Activated naive CD8-positive, alpha-beta T cell treated with anti-CD3 and anti-CD28 coated beads, Interleukin-2, amount 10 ng/mL, durations not matched to agents 7 days and 5 days (primary cell): ENCODE data around the gene ANKRD10. TPM values are rescaled to one million over a fixed set of nuclear protein-coding genes. Genes with fewer than 3 reads are reported as not detected.
"Not testable (repeated sequence)": the region's sequence is repeated elsewhere in the genome, so short reads cannot be mapped to it uniquely, and the experiment has no call there.

Source experiments
- ATAC-seq: fragments of 150-1000 bp; cut with Tn5 transposase; one replicate; pipeline ENCODE4 v1.10.0; 2021; ENCODE audit warnings: low read depth, moderate library complexity
- POLR2A ChIA-PET: fragments of 350-600 bp; sonication (Branson Sonifier 250); formaldehyde crosslinking; loops from one replicate; lab custom pipeline; 2021; ENCODE audit warnings: antibody characterized with exemption; lab: Charles Lee
- DNase-seq: peaks from one replicate; pipeline ENCODE4 v3.0.0; 2021
- H3K27ac Mint-ChIP-seq: one replicate; pipeline ENCODE4 v1.8.0; 2022; ENCODE audit warnings: mild to moderate bottlenecking, mixed read lengths
- H3K27me3 Mint-ChIP-seq: one replicate; pipeline ENCODE4 v1.8.0; 2022; ENCODE audit warnings: mild to moderate bottlenecking, moderate library complexity, mixed read lengths
- H3K36me3 Mint-ChIP-seq: one replicate; pipeline ENCODE4 v1.8.0; 2021; ENCODE audit warnings: mild to moderate bottlenecking, mixed read lengths
- H3K4me1 Mint-ChIP-seq: one replicate; pipeline ENCODE4 v1.8.0; 2021; ENCODE audit warnings: mixed read lengths
- H3K4me3 Mint-ChIP-seq: one replicate; pipeline ENCODE4 v1.8.0; 2022; ENCODE audit warnings: mild to moderate bottlenecking, moderate library complexity, mixed read lengths
- H3K9me3 Mint-ChIP-seq: one replicate; pipeline ENCODE4 v1.8.0; 2021; ENCODE audit warnings: mixed read lengths
- total RNA-seq, 2 experiments: library from RNA; stranded (reverse); gene quantifications; one replicate each; pipeline ENCODE4 v1.2.3, GENCODE V29; 2021

ANKRD10 gene
- 100 to 1,000 TPM; 117 to 119 TPM for total RNA-seq

- Mint-ChIP-seq H3K4me1 (peaks cover 31% of the 10 kb centered on the region), H3K9me3 (no peaks in the 10 kb centered on the region), H3K27ac (peak within 1 kb of the TSS; percentile 96), H3K27me3 (no peaks in the 10 kb centered on the region), H3K36me3 (peaks cover 14% of the 10 kb centered on the region), H3K4me3 (peak within 1 kb of the TSS; percentile 93)
- DNase-seq (peak; percentile 99), ATAC-seq (peak; percentile 81)
- POLR2A ChIA-PET, result interaction anchor here (0.6 to 3.7 kb wide), 7 partner anchors 9 to 300 kb away, joined by 3 to 22 read pairs (median 6); partner anchors contain the start of gene NAXD
These were observed at the start of gene ANKRD10 for GRCh38 chr13:110915057-110915873. ANKRD10 (minus strand) TSS chr13:110915069; CDS start chr13:110914934, 135 bp downstream.

- Mint-ChIP-seq H3K4me3 (no peak overlapping the region), H3K27ac (no peak overlapping the region), H3K36me3 (peaks cover 9% of the 10 kb centered on the region), H3K9me3 (peaks cover 25% of the 10 kb centered on the region), H3K4me1 (peaks cover 7% of the 10 kb centered on the region), H3K27me3 (peaks cover 8% of the 10 kb centered on the region)
- DNase-seq (no peak), ATAC-seq (no peak)
- POLR2A ChIA-PET, result no interaction called here
These were observed 49.6 kb upstream of the ANKRD10 start for GRCh38 chr13:110964229-110965037.

- Mint-ChIP-seq H3K4me3 (no peak overlapping the region), H3K36me3 (peaks cover 9% of the 10 kb centered on the region), H3K27me3 (peaks cover 6% of the 10 kb centered on the region), H3K27ac (no peak overlapping the region), H3K4me1 (peaks cover 7% of the 10 kb centered on the region), H3K9me3 (peaks cover 25% of the 10 kb centered on the region)
- POLR2A ChIA-PET, result no interaction called here
- no peak for DNase-seq
- ATAC-seq, result no peak
These were observed 48.7 kb upstream of the ANKRD10 start for GRCh38 chr13:110963554-110963970.

- peaks cover 6% of the 10 kb centered on the region for H3K27me3 Mint-ChIP-seq
- no peak for DNase-seq
- H3K9me3 Mint-ChIP-seq, result peaks cover 26% of the 10 kb centered on the region
- POLR2A ChIA-PET, result no interaction called here
- peaks cover 9% of the 10 kb centered on the region for H3K36me3 Mint-ChIP-seq
- peaks cover 7% of the 10 kb centered on the region for H3K4me1 Mint-ChIP-seq
- H3K27ac Mint-ChIP-seq, result no peak overlapping the region
- H3K4me3 Mint-ChIP-seq, result no peak overlapping the region
- no peak for ATAC-seq
These were observed 47.1 kb upstream of the ANKRD10 start for GRCh38 chr13:110961959-110962358.

GRCh38 chr13:110960204-110960603, 45.3 kb upstream of the ANKRD10 start:
- POLR2A ChIA-PET, result no interaction called here
- Mint-ChIP-seq H3K36me3 (peaks cover 5% of the 10 kb centered on the region), H3K9me3 (peaks cover 17% of the 10 kb centered on the region), H3K4me1 (peaks cover 5% of the 10 kb centered on the region), H3K4me3 (no peak overlapping the region), H3K27ac (no peak overlapping the region), H3K27me3 (peaks cover 5% of the 10 kb centered on the region)
- DNase-seq (no peak), ATAC-seq (no peak)

GRCh38 chr13:110957931-110958330, 43.1 kb upstream of the ANKRD10 start:
- ATAC-seq, result no peak
- Mint-ChIP-seq H3K27ac (no peak overlapping the region), H3K9me3 (peaks cover 4% of the 10 kb centered on the region)

GRCh38 chr13:110957181-110957884, 42.5 kb upstream of the ANKRD10 start:
- Mint-ChIP-seq H3K4me1 (no peaks in the 10 kb centered on the region), H3K4me3 (no peak overlapping the region), H3K27ac (no peak overlapping the region), H3K9me3 (peaks cover 4% of the 10 kb centered on the region), H3K27me3 (peaks cover 1% of the 10 kb centered on the region), H3K36me3 (no peaks in the 10 kb centered on the region)
- ATAC-seq (no peak), DNase-seq (no peak)
- POLR2A ChIA-PET, result no interaction called here

More at GRCh38 chr13:110957931-110958330, 43.1 kb upstream of the ANKRD10 start:
- DNase-seq, result no peak
- H3K4me3 Mint-ChIP-seq, result no peak overlapping the region
- H3K36me3 Mint-ChIP-seq, result no peaks in the 10 kb centered on the region
- peaks cover 1% of the 10 kb centered on the region for H3K27me3 Mint-ChIP-seq
- no peaks in the 10 kb centered on the region for H3K4me1 Mint-ChIP-seq
- POLR2A ChIA-PET, result no interaction called here

- H3K4me1 Mint-ChIP-seq, H3K4me3 Mint-ChIP-seq, ATAC-seq, POLR2A ChIA-PET, H3K27ac Mint-ChIP-seq, H3K36me3 Mint-ChIP-seq, H3K9me3 Mint-ChIP-seq, H3K27me3 Mint-ChIP-seq, DNase-seq: not testable (repeated sequence)
These were observed 41.3 kb upstream of the ANKRD10 start for GRCh38 chr13:110956216-110956615.

GRCh38 chr13:110955608-110956007, 40.7 kb upstream of the ANKRD10 start:
- ATAC-seq, H3K36me3 Mint-ChIP-seq, H3K4me1 Mint-ChIP-seq, H3K9me3 Mint-ChIP-seq, DNase-seq, H3K27ac Mint-ChIP-seq, H3K27me3 Mint-ChIP-seq, H3K4me3 Mint-ChIP-seq, POLR2A ChIA-PET: not testable (repeated sequence)

- ATAC-seq, H3K9me3 Mint-ChIP-seq, H3K27ac Mint-ChIP-seq, DNase-seq, H3K27me3 Mint-ChIP-seq, H3K36me3 Mint-ChIP-seq, POLR2A ChIA-PET, H3K4me1 Mint-ChIP-seq, H3K4me3 Mint-ChIP-seq: not testable (repeated sequence)
These were observed 40.2 kb upstream of the ANKRD10 start for GRCh38 chr13:110955072-110955503.

- ATAC-seq, result not testable (repeated sequence)
These were observed 39.7 kb upstream of the ANKRD10 start for GRCh38 chr13:110954533-110954920.

GRCh38 chr13:110953833-110954532, 39.1 kb upstream of the ANKRD10 start:
- Mint-ChIP-seq H3K27ac (no peak overlapping the region), H3K4me3 (no peak overlapping the region), H3K4me1 (no peaks in the 10 kb centered on the region), H3K36me3 (no peaks in the 10 kb centered on the region), H3K9me3 (peaks cover 1% of the 10 kb centered on the region), H3K27me3 (no peaks in the 10 kb centered on the region)
- no peak for ATAC-seq
- DNase-seq, result no peak
- POLR2A ChIA-PET, result no interaction called here

More at GRCh38 chr13:110954533-110954920, 39.7 kb upstream of the ANKRD10 start:
- DNase-seq, H3K27me3 Mint-ChIP-seq, H3K27ac Mint-ChIP-seq, H3K4me1 Mint-ChIP-seq, H3K4me3 Mint-ChIP-seq, H3K9me3 Mint-ChIP-seq, POLR2A ChIA-PET, H3K36me3 Mint-ChIP-seq: not testable (repeated sequence)
